GM11168 (cell line): Measurements from ENCODE around the gene HK3.

Experiments
- in situ Hi-C: fragments of 300-500 bp; cut with MboI; formaldehyde crosslinking; loops from one replicate; pipeline ENCODE4 v1.12.0; 2022; ENCODE audit warnings: low sequenced_read_pairs; ENCODE audit not compliant: unreplicated experiment

Gene HK3

GRCh38 chr5:176855598-176855997 is 43.5 kb downstream of the HK3 start:
- in situ Hi-C loops, result no loop called here

- in situ Hi-C loops, result no loop called here
Observed at GRCh38 chr5:176854164-176854563, 45.0 kb downstream of the HK3 start.

DNA sequence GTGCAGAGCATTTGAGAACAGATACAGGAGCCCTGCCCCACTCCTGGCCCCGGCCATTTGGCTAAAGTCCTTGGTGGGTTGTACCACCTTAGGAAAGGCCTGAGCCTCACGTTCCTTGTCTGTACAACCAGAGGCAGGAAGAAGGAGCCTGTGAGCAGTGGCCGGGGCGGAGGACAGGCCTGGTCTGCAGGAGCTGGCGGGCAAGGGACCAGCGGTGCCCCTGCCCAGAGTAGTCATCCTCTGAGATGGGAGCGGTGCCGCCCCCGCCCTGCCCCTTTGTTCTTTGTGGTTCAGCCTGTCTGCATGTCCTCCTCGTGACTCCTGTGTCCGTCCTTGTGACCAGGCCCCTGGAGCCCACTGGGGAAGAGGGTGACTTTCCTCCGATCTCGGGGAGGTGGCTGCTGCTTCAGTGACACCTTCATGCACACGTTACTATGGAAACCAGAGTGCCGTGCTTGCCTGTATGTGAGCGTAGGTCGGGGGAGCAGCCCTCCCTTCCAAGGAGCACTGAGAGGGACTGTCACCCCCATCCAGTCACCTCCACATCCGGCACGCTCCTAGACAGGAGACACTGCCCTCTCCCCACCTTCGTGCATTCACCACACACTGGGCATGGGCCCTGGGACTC is 45.9 kb downstream of the HK3 start:
- in situ Hi-C loops, result no loop called here

GRCh38 chr5:176851871-176852658 is 47.1 kb downstream of the HK3 start:
- in situ Hi-C loops, result no loop called here

DNA sequence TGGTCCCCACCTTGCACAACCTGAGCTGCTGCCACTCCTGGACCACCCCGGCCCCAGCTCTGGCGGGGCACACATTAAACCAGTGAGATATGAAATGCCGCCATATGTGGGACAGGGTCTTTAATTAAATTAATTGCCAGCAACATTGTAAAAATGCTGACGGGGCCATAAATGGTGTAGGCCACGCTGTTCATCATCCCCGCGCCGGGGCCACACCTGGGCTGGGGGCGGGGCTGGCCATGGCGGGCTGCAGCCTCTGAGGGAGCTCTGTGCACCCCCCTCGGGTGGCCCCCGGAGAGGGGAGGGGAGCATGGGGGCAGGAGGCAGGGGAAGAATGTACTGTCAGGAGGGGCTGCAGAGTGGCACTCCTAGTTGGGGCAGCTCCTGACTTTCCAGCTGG is 47.8 kb downstream of the HK3 start:
- in situ Hi-C loops, result no loop called here

GRCh38 chr5:176850371-176851245 is 48.5 kb downstream of the HK3 start:
- in situ Hi-C loops, result no loop called here

GRCh38 chr5:176849611-176850227 is 49.4 kb downstream of the HK3 start:
- in situ Hi-C loops, result no loop called here

- in situ Hi-C loops, result no loop called here
Observed at GRCh38 chr5:176848651-176849050, 50.5 kb downstream of the HK3 start.

DNA sequence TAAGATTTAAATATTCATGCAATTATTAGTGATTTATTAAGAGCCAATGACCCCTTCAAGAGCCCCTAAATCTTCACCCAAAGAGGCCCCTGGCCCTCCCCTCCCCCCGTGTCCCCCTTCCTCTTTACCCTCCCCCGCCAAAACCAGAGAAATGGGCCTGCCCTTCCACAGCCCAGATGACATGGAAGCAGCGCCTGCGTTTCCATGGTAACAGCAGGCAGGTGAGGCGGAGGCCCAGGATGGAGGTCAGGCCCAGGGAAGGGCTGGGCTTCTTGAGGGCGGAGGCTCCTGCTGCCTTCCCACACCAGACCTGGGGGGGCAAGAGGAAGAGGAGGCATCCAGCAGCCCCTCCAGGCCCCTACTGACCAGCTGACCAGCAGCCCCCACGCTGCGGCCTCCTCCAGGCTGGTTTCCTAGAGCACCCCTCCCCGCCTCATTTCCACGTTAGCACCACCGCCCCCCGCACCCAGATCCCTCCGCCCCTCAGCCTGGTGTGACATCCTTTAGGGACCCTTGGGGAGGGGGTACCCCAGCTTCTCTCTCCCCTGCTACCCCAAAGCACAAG is 51.3 kb downstream of the HK3 start:
- in situ Hi-C loops, result no loop called here

GRCh38 chr5:176847148-176847547 is 52.0 kb downstream of the HK3 start:
- in situ Hi-C loops, result no loop called here

- in situ Hi-C loops, result no loop called here
Observed at GRCh38 chr5:176846335-176847140, 52.6 kb downstream of the HK3 start.

DNA sequence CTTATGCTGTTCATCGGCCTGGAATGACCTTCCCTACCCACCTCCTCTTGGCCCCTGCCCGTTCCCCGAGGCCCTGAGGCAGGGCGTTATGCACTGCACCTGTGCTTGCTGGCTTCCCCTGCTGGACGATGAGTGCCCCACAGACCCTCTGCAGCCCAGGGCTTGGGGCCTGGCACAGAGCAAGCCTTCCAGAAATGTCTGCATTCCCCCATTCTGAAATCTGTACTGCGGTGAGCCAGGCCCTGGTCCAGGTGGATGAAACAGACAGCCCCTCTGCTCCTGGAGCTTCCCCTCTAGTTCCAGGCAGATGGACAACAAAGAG is 53.8 kb downstream of the HK3 start:
- in situ Hi-C loops, result no loop called here

DNA sequence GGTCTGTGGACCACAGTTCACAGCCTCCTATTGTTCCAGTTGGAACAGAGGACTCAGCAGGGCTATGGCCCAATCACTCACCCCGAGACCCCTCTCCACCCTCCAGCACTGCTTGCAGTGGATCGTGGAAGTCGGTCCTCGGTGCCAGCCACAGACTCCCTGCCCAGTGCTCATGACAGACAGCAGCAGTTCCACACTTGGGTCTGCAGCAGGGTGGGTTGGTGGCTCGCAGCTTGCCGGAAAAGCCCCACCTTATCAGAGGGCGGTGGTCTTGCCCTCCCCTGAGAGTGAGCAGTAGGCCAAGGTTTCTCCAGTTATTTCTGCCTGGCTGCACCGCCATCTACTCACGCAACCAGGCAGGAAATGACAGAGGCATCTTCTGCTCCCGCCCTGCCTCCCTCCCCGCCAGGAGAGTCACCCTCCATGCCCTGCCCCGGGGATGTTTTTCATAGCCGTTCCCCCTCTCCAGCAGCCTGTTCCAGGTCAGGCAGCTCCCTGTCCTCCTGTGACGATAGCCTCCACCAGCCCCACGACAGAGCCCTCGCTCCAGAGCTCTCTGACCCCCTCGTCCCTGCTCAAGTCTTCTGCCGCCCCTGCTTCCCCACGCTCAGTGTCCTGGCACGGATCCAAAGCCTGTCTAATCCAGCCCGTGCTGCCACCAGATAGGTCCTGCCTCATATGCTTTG is 54.3 kb downstream of the HK3 start:
- in situ Hi-C loops, result no loop called here

DNA sequence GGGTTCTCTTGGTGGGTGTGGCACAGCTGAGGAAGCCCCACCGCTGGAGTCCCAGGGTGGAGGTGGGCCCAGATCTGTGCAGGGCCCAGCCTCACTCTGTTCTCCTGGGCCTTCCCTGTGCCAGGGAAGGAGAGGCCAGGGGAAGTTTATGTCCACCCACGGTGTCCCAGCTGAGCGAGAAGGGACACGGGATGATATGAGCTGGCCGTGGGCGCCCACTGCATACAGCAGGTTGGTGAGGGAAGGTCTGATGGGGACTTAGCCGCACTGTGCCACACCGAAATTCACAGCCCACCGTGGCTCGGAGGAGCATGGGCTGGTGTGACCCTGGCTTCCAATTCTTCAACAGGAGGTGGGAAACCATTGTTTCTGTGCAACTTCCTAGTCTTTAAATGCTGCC is 54.9 kb downstream of the HK3 start:
- in situ Hi-C loops, result no loop called here

GRCh38 chr5:176843673-176844072 is 55.5 kb downstream of the HK3 start:
- in situ Hi-C loops, result no loop called here

- in situ Hi-C loops, result no loop called here
Observed at GRCh38 chr5:176837707-176838115, 61.4 kb downstream of the HK3 start.

DNA sequence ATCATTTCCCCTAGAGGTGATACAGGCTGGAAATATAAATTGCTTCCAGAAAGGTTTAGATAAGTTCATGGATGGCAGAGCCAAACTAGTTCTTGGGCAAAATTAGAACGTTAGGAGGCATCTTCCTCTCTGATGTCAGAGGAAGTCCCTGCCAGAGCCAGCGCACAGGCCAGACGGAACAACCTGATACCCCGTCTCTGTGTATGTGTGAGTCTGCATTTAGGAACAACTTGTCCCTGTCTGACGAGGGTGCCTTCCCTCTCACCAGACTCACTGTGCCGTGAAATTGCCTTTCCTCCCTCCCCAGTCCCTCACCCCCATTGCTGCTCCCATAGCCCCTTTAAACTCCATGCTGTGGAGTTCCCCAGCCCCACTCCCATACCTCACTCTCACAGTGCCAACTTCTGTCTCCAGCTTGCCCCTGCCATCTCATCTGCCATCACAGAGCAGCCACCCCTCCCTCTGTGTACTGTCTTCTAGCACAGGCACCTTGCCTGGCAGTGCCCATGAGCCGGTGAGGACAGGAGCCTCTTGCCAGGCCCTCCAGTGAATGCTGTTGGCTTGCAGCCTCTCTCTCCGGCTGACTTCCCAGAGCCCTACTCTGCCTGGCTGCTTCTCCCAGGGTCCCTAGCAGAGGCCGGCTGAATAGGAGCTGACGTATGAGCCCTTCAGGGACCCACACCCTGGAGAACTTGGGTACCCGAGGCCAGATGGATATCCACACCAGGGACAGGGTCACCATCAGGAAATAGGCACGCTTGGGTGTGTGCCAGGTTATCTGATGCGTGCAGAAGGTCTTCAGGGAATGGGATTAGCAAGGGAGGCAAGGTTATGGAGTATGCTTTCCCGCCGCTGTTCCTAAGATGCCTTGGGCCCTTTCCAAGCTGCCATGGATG is 62.1 kb downstream of the HK3 start:
- in situ Hi-C loops, result no loop called here

DNA sequence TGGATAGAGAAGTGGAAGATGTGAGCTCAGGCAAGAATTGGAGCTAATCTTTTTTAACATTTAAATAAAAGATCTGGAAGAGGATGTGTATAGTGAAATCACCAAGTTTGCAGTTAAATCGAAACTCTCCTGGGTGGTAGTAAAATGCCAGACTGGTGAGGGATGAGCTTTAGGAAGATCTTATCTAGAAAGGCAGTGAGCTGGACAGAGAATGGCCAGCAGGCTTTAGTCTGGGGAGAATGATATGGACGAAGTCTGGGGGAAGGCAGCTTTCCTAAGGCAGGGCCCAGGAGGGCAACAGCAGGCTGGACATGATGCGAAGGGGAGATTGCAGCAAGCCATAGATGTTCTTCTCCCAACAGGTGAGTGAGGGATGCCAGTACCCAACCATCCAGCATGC is 63.2 kb downstream of the HK3 start:
- in situ Hi-C loops, result no loop called here
